HEK293T (cell line): ENCODE results near the gene CTU2.

ENCODE experiments used
- ARNT ChIP-seq: fragments of 450-650 bp; IDR thresholded peaks from 2 replicates; pipeline ENCODE4 v1.6.1; 2017; ENCODE audit warnings: mild to moderate bottlenecking
- ELF4 ChIP-seq: fragments of 450-650 bp; IDR thresholded peaks from 2 replicates; pipeline ENCODE4 v1.6.1; 2017; ENCODE audit warnings: antibody characterized with exemption
- LEF1 ChIP-seq: fragments of 450-650 bp; IDR thresholded peaks from 2 replicates; pipeline ENCODE4 v1.6.1; 2017; ENCODE audit warnings: mild to moderate bottlenecking, borderline replicate concordance
- SP1 ChIP-seq: fragments of 450-650 bp; IDR thresholded peaks from 2 replicates; pipeline ENCODE4 v1.6.1; 2017
- TARDBP ChIP-seq: fragments of 450-650 bp; IDR thresholded peaks from 2 replicates; pipeline ENCODE4 v1.6.1; 2016
- TF ChIP-seq, protein P1 (sequence below): fragments of 450-650 bp; IDR thresholded peaks from 2 replicates; pipeline ENCODE4 v1.6.1; 2016

DNA sequence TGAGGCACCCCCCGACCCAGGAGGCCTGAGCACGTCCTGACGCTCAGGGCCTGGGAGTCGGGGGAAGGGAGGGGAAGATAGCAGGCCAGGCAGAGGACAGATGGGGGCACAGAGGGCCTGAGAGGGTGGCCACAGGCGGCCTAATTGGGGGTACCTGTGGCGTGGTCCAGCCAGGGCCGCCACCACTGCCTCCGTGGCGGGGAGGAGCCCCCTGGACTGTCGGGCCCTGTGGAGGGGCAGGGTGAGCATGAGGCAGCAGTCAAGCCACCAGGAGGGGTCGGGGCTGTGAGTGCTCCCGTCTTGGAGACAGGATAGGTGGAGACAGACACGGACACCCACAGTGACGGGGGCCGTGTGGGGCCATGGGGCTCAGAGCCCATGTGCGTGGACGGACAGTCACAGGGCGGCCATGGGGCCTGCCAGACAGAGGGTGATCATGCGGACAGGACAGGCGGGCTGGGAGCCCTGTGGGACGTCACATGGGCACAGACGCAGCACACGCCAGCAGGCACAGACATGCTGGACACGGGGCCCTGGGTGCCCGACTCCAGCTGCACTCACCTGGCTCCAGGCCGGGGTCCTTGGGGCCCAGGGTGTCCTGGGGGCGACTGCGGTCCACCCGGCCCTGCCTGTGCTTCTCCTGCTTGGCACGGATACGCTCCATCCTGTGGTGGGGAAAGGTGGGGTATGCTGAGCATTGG is 18.7 kb downstream of the CTU2 start:
- TF ChIP-seq SP1 (no peak), LEF1 (no peak), TARDBP (no peak), ELF4 (no peak), ARNT (no peak)
- TF ChIP-seq, protein P1, sequence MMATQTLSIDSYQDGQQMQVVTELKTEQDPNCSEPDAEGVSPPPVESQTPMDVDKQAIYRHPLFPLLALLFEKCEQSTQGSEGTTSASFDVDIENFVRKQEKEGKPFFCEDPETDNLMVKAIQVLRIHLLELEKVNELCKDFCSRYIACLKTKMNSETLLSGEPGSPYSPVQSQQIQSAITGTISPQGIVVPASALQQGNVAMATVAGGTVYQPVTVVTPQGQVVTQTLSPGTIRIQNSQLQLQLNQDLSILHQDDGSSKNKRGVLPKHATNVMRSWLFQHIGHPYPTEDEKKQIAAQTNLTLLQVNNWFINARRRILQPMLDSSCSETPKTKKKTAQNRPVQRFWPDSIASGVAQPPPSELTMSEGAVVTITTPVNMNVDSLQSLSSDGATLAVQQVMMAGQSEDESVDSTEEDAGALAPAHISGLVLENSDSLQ: no peak
